H1 (cell line): Measurements from ENCODE around the gene AIDA. TPM values are rescaled to one million over a fixed set of nuclear protein-coding genes. Genes with fewer than 3 reads are reported as not detected.
A peak's percentile ranks its signal among the peaks of the same experiment; 100 is the strongest.

ENCODE experiments used
- CTCF ChIA-PET: fragments of 300-600 bp; sonication (Branson Sonifier 250); formaldehyde crosslinking; loops from one replicate; lab custom pipeline; 2021; ENCODE audit not compliant: partially characterized antibody; lab: Charles Lee
- POLR2A ChIA-PET: fragments of 300-600 bp; sonication (Branson Sonifier 250); formaldehyde crosslinking; loops from one replicate; lab custom pipeline; 2021; ENCODE audit warnings: inconsistent platforms; ENCODE audit not compliant: partially characterized antibody; lab: Charles Lee
- DNase-seq, 2 experiments: peaks; one replicate each; pipeline versions ENCODE4 v3.0.0 to v3.0.0-alpha.2; 2010 to 2022; ENCODE audit warnings: low spot score in 2 of 2, low read depth in 1 of 2, mixed read lengths in 1 of 2
- FAIRE-seq: peaks from 2 replicates; lab custom pipeline; 2011; peaks lifted over from hg19 to GRCh38; lab: Jason Lieb, UNC
- H2AFZ ChIP-seq: 2 replicates; pipeline ENCODE4 v1.8.1; 2012; ENCODE audit warnings: low read length, inconsistent platforms
- H2AK5ac ChIP-seq: 2 replicates; pipeline ENCODE4 v1.6.1; 2013; ENCODE audit warnings: low read depth, low read length
- H2BK120ac ChIP-seq: replicated peaks from 2 replicates; pipeline ENCODE3; 2013; ENCODE audit warnings: low read depth, low read length, inconsistent platforms
- H2BK12ac ChIP-seq: 2 replicates; pipeline ENCODE4 v1.6.1; 2013; ENCODE audit warnings: low read depth, low read length
- H2BK15ac ChIP-seq: 2 replicates; pipeline ENCODE4 v1.6.1; 2013; ENCODE audit warnings: low read length
- H2BK20ac ChIP-seq: 2 replicates; pipeline ENCODE4 v1.6.1; 2013; ENCODE audit warnings: low read length
- H2BK5ac ChIP-seq: 2 replicates; pipeline ENCODE4 v1.6.1; 2013; ENCODE audit warnings: low read depth, low read length
- H3K14ac ChIP-seq: 2 replicates; pipeline ENCODE4 v1.6.1; 2013; ENCODE audit warnings: inconsistent platforms; ENCODE audit not compliant: insufficient read length
- H3K18ac ChIP-seq: 2 replicates; pipeline ENCODE4 v1.6.1; 2013; ENCODE audit warnings: low read length; ENCODE audit errors: extremely low read depth
- H3K23ac ChIP-seq: 2 replicates; pipeline ENCODE4 v1.6.1; 2013; ENCODE audit warnings: inconsistent platforms; ENCODE audit not compliant: insufficient read length
- H3K23me2 ChIP-seq: 2 replicates; pipeline ENCODE4 v1.6.1; 2013; ENCODE audit warnings: low read depth, low read length
- H3K27ac ChIP-seq: 2 replicates; pipeline ENCODE4 v1.6.1; 2011; ENCODE audit warnings: low read depth, low read length, inconsistent platforms
- H3K27me3 ChIP-seq, 4 experiments: replicated peaks in 1 of 4; 1 replicate in 1 of 4; 2 replicates in 3 of 4; pipeline versions ENCODE4 v1.6.1 to v1.8.1; 2011 to 2013; ENCODE audit warnings: low read length in 3 of 4, mild to moderate bottlenecking in 3 of 4, inconsistent platforms in 2 of 4, mixed read lengths in 2 of 4, moderate library complexity in 1 of 4; ENCODE audit not compliant: control insufficient read depth in 3 of 4, insufficient read depth in 3 of 4; ENCODE audit errors: extremely low read depth in 1 of 4
- H3K36me3 ChIP-seq, 4 experiments: 2 replicates each; pipeline versions ENCODE4 v1.6.1 to v1.8.1; 2011 to 2013; ENCODE audit warnings: mild to moderate bottlenecking in 4 of 4, low read length in 3 of 4, moderate library complexity in 2 of 4, control low read depth in 1 of 4, inconsistent platforms in 1 of 4; ENCODE audit not compliant: insufficient read depth in 4 of 4, control insufficient read depth in 2 of 4
- H3K4ac ChIP-seq: replicated peaks from 2 replicates; pipeline ENCODE3; 2013; ENCODE audit warnings: low read length, low read depth, mixed read lengths, inconsistent platforms; ENCODE audit not compliant: insufficient read length
- H3K4me1 ChIP-seq, 4 experiments: replicated peaks in 1 of 4; 1 replicate in 1 of 4; 2 replicates in 3 of 4; pipeline versions ENCODE4 v1.6.1 to v1.8.1; 2011 to 2013; ENCODE audit warnings: low read length in 3 of 4, inconsistent platforms in 2 of 4, mixed read lengths in 1 of 4; ENCODE audit not compliant: insufficient read depth in 4 of 4, control insufficient read depth in 3 of 4
- H3K4me2 ChIP-seq, 2 experiments: 2 replicates each; pipeline versions ENCODE4 v1.6.1 to v1.8.1; 2011 to 2013; ENCODE audit warnings: low read depth in 2 of 2, low read length in 2 of 2, control low read depth in 1 of 2, inconsistent platforms in 1 of 2, mild to moderate bottlenecking in 1 of 2; ENCODE audit not compliant: insufficient read depth in 1 of 2
- H3K4me3 ChIP-seq, 4 experiments: fragments of 200-600, 300-600 bp in 1 of 4; sonication (generic), shearing (Covaris generic), sonication (Bioruptor Twin) in 1 of 4; 2 replicates each; pipeline versions ENCODE4 v1.5.1 to v1.8.1; 2011 to 2016; ENCODE audit warnings: low read length in 4 of 4, low read depth in 3 of 4, control low read depth in 2 of 4, inconsistent platforms in 2 of 4, mild to moderate bottlenecking in 2 of 4, mixed read lengths in 1 of 4, moderate library complexity in 1 of 4; ENCODE audit not compliant: insufficient read depth in 2 of 4; ENCODE audit errors: extremely low read depth in 1 of 4
- H3K56ac ChIP-seq: replicated peaks from 2 replicates; pipeline ENCODE3; 2013; ENCODE audit warnings: low read depth, mild to moderate bottlenecking, mixed read lengths, low read length, inconsistent platforms; ENCODE audit not compliant: insufficient read length
- H3K79me1 ChIP-seq: 2 replicates; pipeline ENCODE4 v1.6.1; 2013; ENCODE audit warnings: low read depth, low read length, control low read depth
- H3K79me2 ChIP-seq, 2 experiments: 2 replicates each; pipeline versions ENCODE4 v1.6.1 to v1.8.1; 2012 to 2013; ENCODE audit warnings: low read length in 2 of 2, mild to moderate bottlenecking in 2 of 2, inconsistent platforms in 1 of 2; ENCODE audit not compliant: insufficient read depth in 2 of 2, control insufficient read depth in 1 of 2
- H3K9ac ChIP-seq, 4 experiments: replicated peaks in 1 of 4; 1 replicate in 1 of 4; 2 replicates in 3 of 4; pipeline versions ENCODE4 v1.6.1 to v1.8.1; 2011 to 2013; ENCODE audit warnings: low read depth in 3 of 4, low read length in 3 of 4, control low read depth in 2 of 4, mild to moderate bottlenecking in 2 of 4, moderate library complexity in 2 of 4, inconsistent platforms in 1 of 4; ENCODE audit errors: extremely low read depth in 1 of 4
- H3K9me3 ChIP-seq, 2 experiments: 2 replicates each; pipeline versions ENCODE4 v1.6.1 to v1.8.1; 2012 to 2013; ENCODE audit warnings: mild to moderate bottlenecking in 2 of 2, moderate library complexity in 2 of 2, control low read depth in 1 of 2, inconsistent platforms in 1 of 2, low read depth in 1 of 2, low read length in 1 of 2, mixed read lengths in 1 of 2; ENCODE audit not compliant: insufficient read depth in 2 of 2
- H4K20me1 ChIP-seq, 2 experiments: replicated peaks in 1 of 2; 2 replicates each; pipeline versions ENCODE3 to v1.8.1; 2011 to 2013; ENCODE audit warnings: inconsistent platforms in 2 of 2, low read length in 2 of 2, mild to moderate bottlenecking in 1 of 2; ENCODE audit not compliant: insufficient read depth in 2 of 2, control insufficient read depth in 1 of 2
- H4K5ac ChIP-seq: 2 replicates; pipeline ENCODE4 v1.6.1; 2013; ENCODE audit warnings: low read length, low read depth, mixed read lengths, inconsistent platforms; ENCODE audit not compliant: insufficient read length
- H4K8ac ChIP-seq: 2 replicates; pipeline ENCODE4 v1.8.0; 2013; ENCODE audit warnings: mild to moderate bottlenecking, moderate library complexity, low read length, inconsistent platforms; ENCODE audit not compliant: insufficient read depth; ENCODE audit errors: extremely low read depth
- H4K91ac ChIP-seq: replicated peaks from 2 replicates; pipeline ENCODE3; 2013; ENCODE audit warnings: low read length, mixed read lengths, inconsistent platforms; ENCODE audit not compliant: insufficient read length
- KDM4A ChIP-seq: IDR thresholded peaks from one replicate; pipeline ENCODE4 v1.7.1; 2012; ENCODE audit warnings: low read depth, mild to moderate bottlenecking, moderate library complexity, low read length, inconsistent platforms; ENCODE audit not compliant: severe bottlenecking
- NANOG ChIP-seq: IDR thresholded peaks from 2 replicates; pipeline ENCODE4 v1.6.1; 2011; ENCODE audit warnings: low read length, low read depth, mild to moderate bottlenecking, inconsistent platforms; ENCODE audit not compliant: insufficient read depth, poor library complexity, severe bottlenecking
- NRF1 ChIP-seq: IDR thresholded peaks from 2 replicates; pipeline ENCODE4 v1.6.1; 2011; ENCODE audit warnings: mild to moderate bottlenecking, low read depth, low read length, improper control_type of control experiment
- PHF8 ChIP-seq: fragments of 200-600 bp; sonication (generic); conservative IDR thresholded peaks from 2 replicates; pipeline ENCODE4 v1.7.1; 2012; ENCODE audit warnings: low read depth, mild to moderate bottlenecking, inconsistent platforms, low read length, moderate library complexity
- SP1 ChIP-seq: IDR thresholded peaks from 2 replicates; pipeline ENCODE4 v1.6.1; 2011; ENCODE audit warnings: low read depth, low read length
- SUZ12 ChIP-seq: fragments of 200-600 bp; sonication (generic); IDR thresholded peaks from 2 replicates; pipeline ENCODE4 v1.6.1; 2012; ENCODE audit warnings: mild to moderate bottlenecking, inconsistent platforms, low read length, moderate library complexity, mixed read lengths
- TAF1 ChIP-seq: IDR thresholded peaks from 2 replicates; pipeline ENCODE4 v1.6.1; 2011; ENCODE audit warnings: mild to moderate bottlenecking, low read depth, low read length
- WGBS, 2 experiments: shearing (Covaris generic) in 1 of 2; methylation state at CpG; one replicate each; pipeline versions ENCODE4 v1.1.6 to v1.1.7; 2013 to 2015; ENCODE audit warnings: low lambda C conversion rate in 2 of 2, mixed read lengths in 2 of 2, inconsistent platforms in 1 of 2, low coverage in 1 of 2, missing lambda C conversion rate in 1 of 2; ENCODE audit not compliant: insufficient replicate concordance in 2 of 2, insufficient coverage in 1 of 2, insufficient read length in 1 of 2; ENCODE audit errors: extremely low coverage in 1 of 2, missing lambda C conversion rate in 1 of 2; 5-methylcytosine and 5-hydroxymethylcytosine counted together
- polyA plus RNA-seq, 7 experiments: library from polyadenylated mRNA; depleted of rRNA in 3 of 7; stranded (reverse) in 5 of 7; unstranded in 2 of 7; fragments of >200 nt in 5 of 7; fragments of 200-250 nt in 2 of 7; gene quantifications; 1 replicate in 5 of 7; 2 replicates in 1 of 7; 4 replicates in 1 of 7; pipeline versions ENCODE4 v1.2.1 to v1.2.3, GENCODE V29; 2011 to 2013; ENCODE audit warnings: missing spikeins in 2 of 7, mixed read lengths in 2 of 7
- total RNA-seq: library from RNA; stranded (reverse); fragmentation: NEBNext Ultra II Directional; extraction: Animal tissue kit (Norgen Biotek cat#: 25700); gene quantifications from 2 replicates; pipeline ENCODE4 v1.2.1, GENCODE V29; 2021
- TF ChIP-seq, protein P1 (sequence below): IDR thresholded peaks from 2 replicates; pipeline ENCODE4 v1.6.1; 2011; ENCODE audit warnings: low read depth, mild to moderate bottlenecking, low read length; ENCODE audit not compliant: insufficient read depth

AIDA gene
- total and polyA plus RNA-seq, 2 of the 8 experiments (the other 6 are each of a cell fraction or from before 2014, with no cell fraction given): 52.5 to 103 TPM

DNA sequence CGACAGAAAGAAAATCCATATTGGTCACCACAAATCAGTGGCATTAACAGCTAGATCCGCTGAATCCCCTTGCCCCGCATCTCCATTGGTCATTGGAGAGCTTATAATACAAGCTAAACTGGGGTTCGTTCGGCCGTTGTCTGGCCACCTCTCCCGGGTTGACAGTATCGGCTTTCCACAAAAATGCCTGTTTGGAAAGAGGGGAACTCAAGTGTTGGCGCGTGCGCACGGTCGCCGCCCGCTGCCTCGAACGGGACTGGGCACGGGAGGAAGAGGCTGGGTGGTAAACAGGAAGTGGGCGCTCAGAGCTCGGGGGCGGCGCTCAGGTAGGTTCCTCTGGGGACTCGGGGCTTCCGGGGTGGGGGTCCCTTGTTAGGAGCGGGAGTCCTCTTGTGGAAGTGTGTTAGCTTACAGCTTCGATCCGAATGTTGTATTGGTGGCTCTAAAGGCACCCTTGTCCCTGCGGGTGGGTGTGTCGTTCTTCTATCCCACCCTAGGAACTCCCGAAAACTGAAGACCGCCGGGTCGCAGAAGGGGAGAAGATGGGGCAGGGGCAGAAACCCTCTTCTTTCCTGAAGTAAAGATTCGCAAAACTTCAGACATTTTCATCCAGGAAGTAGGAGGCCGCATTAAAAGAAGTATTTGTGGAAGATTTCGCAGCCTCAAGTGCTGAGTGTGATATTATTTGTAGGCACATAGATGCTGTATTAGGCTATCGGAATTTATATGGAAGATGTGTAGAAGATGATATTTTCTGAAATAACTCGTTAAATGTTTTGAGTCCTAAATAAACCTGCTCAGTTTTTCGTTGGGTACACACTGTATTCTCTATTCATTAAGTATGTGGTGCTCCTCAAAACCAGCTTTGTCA, 1.0 kb upstream of the AIDA start:
- Histone ChIP-seq H3K14ac (no peak overlapping the region), H4K5ac (peak overlapping the region; percentile 55), H4K91ac (no peak overlapping the region), H2AK5ac (no peak overlapping the region), H3K79me1 (peaks cover 3% of the 10 kb centered on the region), H2BK120ac (no peak overlapping the region), H3K9ac (peak overlapping the region; percentile 64 to 98 (median 92)), H3K23me2 (peaks cover 6% of the 10 kb centered on the region), H3K18ac (peak overlapping the region; percentile 80; the same call in 1 of the 2 replicates), H3K36me3 (peaks cover 0 to 9% (median 2%) of the 10 kb centered on the region in 4 experiments; a peak in 3 of 8 replicates), H3K4me1 (no peaks in the 10 kb centered on the region), H4K8ac (no peak overlapping the region; the same call in none of the 2 replicates), H3K56ac (no peak overlapping the region), H2BK20ac (no peak overlapping the region), H2BK5ac (peak overlapping the region; percentile 99), H3K4me2 (peak overlapping the region; percentile 85 to 91), H3K4ac (no peak overlapping the region), H4K20me1 (no peaks in the 10 kb centered on the region), H3K9me3 (no peaks in the 10 kb centered on the region), H3K27me3 (no peaks in the 10 kb centered on the region), H2AFZ (peak overlapping the region; percentile 88), H3K4me3 (peak overlapping the region; percentile 76 to 97 (median 84)), H3K27ac (peak overlapping the region; percentile 99), H2BK15ac (no peak overlapping the region), H2BK12ac (peak overlapping the region; percentile 84; the same call in 1 of the 2 replicates), H3K79me2 (peaks cover 5 to 39% of the 10 kb centered on the region in 2 experiments; a peak in 3 of 4 replicates), H3K23ac (no peak overlapping the region)
- DNase-seq (peak; percentile 90 to 93), FAIRE-seq (no peak)
- 2% methylated on average over 32 of the region's 39 CpGs; no CpG with 5 or more reads in 1 of the 2 experiments for WGBS, 2 experiments
- ChIA-PET CTCF (interaction anchor here (0.9 to 1.3 kb wide), 5 partner anchors 17 to 420 kb away, joined by 4 to 6 read pairs (median 4); no protein-coding TSS in a partner anchor), POLR2A (interaction anchor here (0.9 to 1.2 kb wide), 4 partner anchors 16 to 417 kb away, joined by 3 to 5 read pairs (median 4); no protein-coding TSS in a partner anchor)
- TF ChIP-seq SP1 (no peak), SUZ12 (no peak), NRF1 (peak; percentile 71), KDM4A (peak; percentile 46), PHF8 (peak; percentile 50), NANOG (peak; percentile 76), TAF1 (peak; percentile 89)
- TF ChIP-seq, protein P1, sequence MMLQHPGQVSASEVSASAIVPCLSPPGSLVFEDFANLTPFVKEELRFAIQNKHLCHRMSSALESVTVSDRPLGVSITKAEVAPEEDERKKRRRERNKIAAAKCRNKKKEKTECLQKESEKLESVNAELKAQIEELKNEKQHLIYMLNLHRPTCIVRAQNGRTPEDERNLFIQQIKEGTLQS: no peak
